ENCODE data around the gene GREB1. TPM values are rescaled to one million over a fixed set of nuclear protein-coding genes. Genes with fewer than 3 reads are reported as not detected.

GREB1 gene
- total RNA-seq, 1 donor from 2014 or later, result 0.42 TPM

DNA sequence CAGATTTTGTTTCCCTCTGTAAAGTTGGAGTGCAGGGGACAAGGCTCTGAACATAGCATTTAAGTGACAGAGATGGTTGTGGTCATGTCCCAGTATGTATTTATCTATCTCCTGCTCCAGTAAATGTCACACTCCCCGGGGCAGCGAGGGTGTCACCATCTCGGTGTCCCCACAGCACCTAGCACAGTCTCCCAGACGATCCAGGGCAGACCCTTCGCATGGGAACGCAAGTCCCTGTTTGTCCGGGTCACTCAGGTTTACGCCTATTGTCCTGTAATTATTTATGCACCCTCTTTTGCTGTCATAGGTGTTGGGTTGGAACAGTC, 148.7 kb downstream of the GREB1 start:
- H3K27me3 Mint-ChIP-seq, result peaks cover 24% of the 10 kb centered on the region
- H3K4me3 Mint-ChIP-seq, result no peak overlapping the region
- intact Hi-C loops (cut with micrococcal nuclease), result loop anchor here (1.0 to 10.0 kb wide), 3 partner anchors 204 to 868 kb away; partner anchors contain the start of gene PDIA6

DNA sequence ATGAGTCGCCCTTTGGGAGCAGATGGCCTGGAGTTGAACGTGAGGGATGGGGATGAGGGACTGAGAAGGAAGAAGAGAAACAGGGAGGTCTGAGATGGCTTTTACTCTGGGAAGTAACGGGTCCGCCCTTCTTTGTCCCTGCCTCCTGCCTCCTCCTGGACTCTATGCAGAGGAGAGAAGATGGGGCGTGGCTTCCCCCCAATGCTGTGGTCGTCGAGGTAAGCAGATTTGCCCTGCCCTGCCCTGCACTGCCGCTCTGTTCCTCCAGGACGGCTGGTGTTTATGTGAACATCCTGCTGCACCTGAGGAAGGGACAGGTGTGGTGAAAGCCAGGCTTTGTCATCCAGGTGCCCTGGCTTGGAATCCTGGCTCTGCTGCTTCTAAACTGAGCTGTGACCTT, 149.6 kb downstream of the GREB1 start:
- H3K4me1 Mint-ChIP-seq, result peaks cover 6% of the 10 kb centered on the region
- ATAC-seq (ENCODE audit: low read depth) (no peak), DNase-seq (no peak)
- H3K36me3 Mint-ChIP-seq (ENCODE audit: low read depth), result no peaks in the 10 kb centered on the region
- H3K4me3 Mint-ChIP-seq, result no peak overlapping the region
- intact Hi-C loops (cut with micrococcal nuclease), result loop anchor here (10.0 kb wide), 2 partner anchors 549 to 869 kb away; partner anchors contain the start of gene PDIA6
- peaks cover 15% of the 10 kb centered on the region for H3K27me3 Mint-ChIP-seq
- ChIA-PET POLR2A (no interaction called here), CTCF (interaction anchor here (1.1 to 1.5 kb wide), 2 partner anchors 9 to 96 kb away, joined by 4 to 5 read pairs; no protein-coding TSS in a partner anchor)
- H3K27ac Mint-ChIP-seq, result no peak overlapping the region
- no peaks in the 10 kb centered on the region for H3K9me3 Mint-ChIP-seq
- TF ChIP-seq, protein P1, sequence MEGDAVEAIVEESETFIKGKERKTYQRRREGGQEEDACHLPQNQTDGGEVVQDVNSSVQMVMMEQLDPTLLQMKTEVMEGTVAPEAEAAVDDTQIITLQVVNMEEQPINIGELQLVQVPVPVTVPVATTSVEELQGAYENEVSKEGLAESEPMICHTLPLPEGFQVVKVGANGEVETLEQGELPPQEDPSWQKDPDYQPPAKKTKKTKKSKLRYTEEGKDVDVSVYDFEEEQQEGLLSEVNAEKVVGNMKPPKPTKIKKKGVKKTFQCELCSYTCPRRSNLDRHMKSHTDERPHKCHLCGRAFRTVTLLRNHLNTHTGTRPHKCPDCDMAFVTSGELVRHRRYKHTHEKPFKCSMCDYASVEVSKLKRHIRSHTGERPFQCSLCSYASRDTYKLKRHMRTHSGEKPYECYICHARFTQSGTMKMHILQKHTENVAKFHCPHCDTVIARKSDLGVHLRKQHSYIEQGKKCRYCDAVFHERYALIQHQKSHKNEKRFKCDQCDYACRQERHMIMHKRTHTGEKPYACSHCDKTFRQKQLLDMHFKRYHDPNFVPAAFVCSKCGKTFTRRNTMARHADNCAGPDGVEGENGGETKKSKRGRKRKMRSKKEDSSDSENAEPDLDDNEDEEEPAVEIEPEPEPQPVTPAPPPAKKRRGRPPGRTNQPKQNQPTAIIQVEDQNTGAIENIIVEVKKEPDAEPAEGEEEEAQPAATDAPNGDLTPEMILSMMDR (IDR thresholded peaks at IDR 0.05), result no peak

More for the DNA sequence above, 148.7 kb downstream of the GREB1 start:
- CTCF ChIA-PET, result interaction anchor here (1.0 kb wide), 1 partner anchor 99 kb away, joined by 3 read pairs; no protein-coding TSS in a partner anchor
- POLR2A ChIA-PET, result no interaction called here
- Mint-ChIP-seq H3K9me3 (no peaks in the 10 kb centered on the region), H3K4me1 (no peaks in the 10 kb centered on the region), H3K36me3 (ENCODE audit: low read depth) (no peaks in the 10 kb centered on the region), H3K27ac (no peak overlapping the region)
- no peak for ATAC-seq (ENCODE audit: low read depth)
- TF ChIP-seq, protein P1 (IDR thresholded peaks at IDR 0.05), result no peak
- DNase-seq, result no peak

DNA sequence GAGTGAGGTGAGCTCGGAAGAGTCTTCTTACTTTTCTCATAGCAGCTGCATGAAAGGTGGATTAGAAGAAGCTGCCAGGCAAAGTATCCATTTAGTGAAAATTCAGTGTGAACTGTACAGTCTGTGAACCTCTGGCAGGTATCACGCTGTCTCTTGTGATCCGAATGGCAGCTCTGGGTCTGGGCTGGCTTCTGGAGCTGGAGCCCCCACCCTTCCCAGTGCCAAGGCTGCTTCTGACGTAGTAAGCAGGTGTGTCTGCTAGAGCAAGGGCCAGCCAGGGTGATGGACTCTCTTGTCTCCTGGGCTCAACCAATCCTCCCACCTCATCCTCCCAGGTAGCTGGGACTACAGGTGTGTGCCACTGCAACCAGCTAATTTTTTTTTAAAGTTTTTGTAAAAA, 150.1 kb downstream of the GREB1 start:
- H3K27ac Mint-ChIP-seq, result no peak overlapping the region
- no peak for ATAC-seq (ENCODE audit: low read depth)
- TF ChIP-seq, protein P1 (IDR thresholded peaks at IDR 0.05), result no peak
- H3K27me3 Mint-ChIP-seq, result peaks cover 12% of the 10 kb centered on the region
- ChIA-PET CTCF (interaction anchor here (1.1 to 1.5 kb wide), 4 partner anchors 9 to 1323 kb away, joined by 3 to 5 read pairs (median 4); no protein-coding TSS in a partner anchor), POLR2A (no interaction called here)
- H3K4me1 Mint-ChIP-seq, result peaks cover 9% of the 10 kb centered on the region
- no peaks in the 10 kb centered on the region for H3K36me3 Mint-ChIP-seq (ENCODE audit: low read depth)
- H3K9me3 Mint-ChIP-seq, result no peaks in the 10 kb centered on the region
- no peak for DNase-seq
- intact Hi-C loops (cut with micrococcal nuclease), result loop anchor here (10.0 kb wide), 2 partner anchors 549 to 869 kb away; partner anchors contain the start of gene PDIA6
- no peak overlapping the region for H3K4me3 Mint-ChIP-seq

DNA sequence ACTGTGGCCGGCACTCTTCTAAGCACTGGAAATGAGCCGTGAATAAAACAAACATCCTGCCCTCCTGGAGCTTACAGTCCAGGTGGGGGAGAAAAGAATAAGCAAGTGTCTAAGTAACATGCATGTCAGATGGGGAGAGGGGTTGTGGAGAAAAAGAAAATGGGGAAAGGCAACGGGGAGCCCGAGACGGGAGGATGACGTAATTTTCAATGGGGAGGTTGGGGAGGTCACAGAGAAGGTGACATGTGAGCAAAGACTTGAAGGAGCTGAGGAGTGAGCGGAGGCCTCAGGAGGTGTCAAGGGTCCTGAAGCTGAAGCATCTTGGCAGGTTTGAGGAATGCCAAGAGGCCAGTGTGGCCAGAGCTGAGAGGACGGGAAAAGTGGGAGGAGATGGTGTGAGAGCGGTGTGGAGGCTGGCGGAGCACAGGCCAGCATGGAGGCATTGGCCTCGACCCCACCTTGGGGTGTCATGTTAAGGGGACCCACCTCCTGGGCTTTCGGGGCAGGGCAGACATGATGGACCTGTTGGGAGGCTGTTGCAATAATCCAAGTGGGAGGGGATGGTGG, 151.1 kb downstream of the GREB1 start:
- Mint-ChIP-seq H3K9me3 (no peaks in the 10 kb centered on the region), H3K4me3 (no peak overlapping the region), H3K36me3 (ENCODE audit: low read depth) (no peaks in the 10 kb centered on the region), H3K27me3 (peaks cover 8% of the 10 kb centered on the region), H3K27ac (no peak overlapping the region), H3K4me1 (peaks cover 9% of the 10 kb centered on the region)
- TF ChIP-seq, protein P1 (IDR thresholded peaks at IDR 0.05), result no peak
- intact Hi-C loops (cut with micrococcal nuclease), result loop anchor here (5.0 to 10.0 kb wide), 3 partner anchors 218 to 870 kb away; partner anchors contain the start of genes E2F6 and PDIA6
- ATAC-seq (ENCODE audit: low read depth) (no peak), DNase-seq (no peak)
- ChIA-PET POLR2A (no interaction called here), CTCF (interaction anchor here (1.2 to 1.3 kb wide), 2 partner anchors 97 to 1322 kb away, joined by 3 to 4 read pairs; no protein-coding TSS in a partner anchor)

DNA sequence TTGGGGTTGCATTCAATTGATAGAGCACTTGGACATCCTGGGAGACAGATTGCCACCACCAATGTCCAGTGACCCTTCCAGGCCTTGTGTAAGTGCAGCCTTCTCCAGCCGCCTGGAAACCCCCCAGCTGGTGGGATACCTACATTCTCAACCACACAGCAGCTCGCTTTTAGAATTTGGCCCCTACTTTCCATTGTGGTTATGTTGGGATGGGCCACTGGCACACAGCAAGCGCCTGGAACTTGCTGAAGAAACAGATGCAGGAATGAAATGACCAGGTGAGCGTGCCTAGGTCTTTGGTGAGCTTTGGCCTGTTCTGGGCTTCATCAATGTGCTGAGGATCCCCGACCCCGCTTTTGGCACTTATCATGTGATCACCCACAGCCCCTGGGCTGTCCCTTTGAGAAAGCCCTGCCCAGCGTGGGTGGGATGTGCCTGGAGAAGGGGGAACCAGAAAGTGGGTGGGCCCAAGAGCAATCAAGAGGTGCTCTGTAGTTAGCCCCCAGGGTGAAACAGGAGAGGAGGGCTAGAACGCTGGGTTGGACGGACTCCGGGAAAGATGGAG, 152.1 kb downstream of the GREB1 start:
- ATAC-seq (ENCODE audit: low read depth) (no peak), DNase-seq (no peak)
- Mint-ChIP-seq H3K9me3 (no peaks in the 10 kb centered on the region), H3K27ac (no peak overlapping the region), H3K4me1 (peaks cover 9% of the 10 kb centered on the region), H3K36me3 (ENCODE audit: low read depth) (no peaks in the 10 kb centered on the region), H3K4me3 (no peak overlapping the region), H3K27me3 (peaks cover 8% of the 10 kb centered on the region)
- ChIA-PET POLR2A (no interaction called here), CTCF (no interaction called here)
- TF ChIP-seq, protein P1 (IDR thresholded peaks at IDR 0.05), result no peak
- intact Hi-C loops (cut with micrococcal nuclease), result loop anchor here (5.0 to 10.0 kb wide), 3 partner anchors 219 to 871 kb away; partner anchors contain the start of genes E2F6 and PDIA6
